Loucy (cell line): ENCODE data around the gene FGF16.

Experiments
- CTCF ChIP-seq: fragments of 200-600 bp; sonication (generic); conservative IDR thresholded peaks from 2 replicates; pipeline ENCODE4 v1.5.1; 2014; ENCODE audit warnings: mild to moderate bottlenecking, antibody characterized with exemption, low read length
- EZH2phosphoT487 ChIP-seq: fragments of 200-600 bp; IDR thresholded peaks from 2 replicates; pipeline ENCODE4 v1.6.1; 2018; ENCODE audit warnings: antibody characterized with exemption, mild to moderate bottlenecking, moderate library complexity, borderline replicate concordance

- no peak for TF ChIP-seq CTCF
- no peak for TF ChIP-seq EZH2phosphoT487
Observed at GRCh38 chrX:77398330-77398954, 48.7 kb upstream of the FGF16 start.
